Stomach (tissue), 4 donors: ENCODE data around the gene DNMT3B.

Experiments
- CTCF ChIP-seq, 7 experiments: fragments of 450-650 bp in 4 of 7; fragments of 200-600 bp in 3 of 7; sonication (generic) in 3 of 7; IDR thresholded peaks; one replicate each; pipeline ENCODE4 v1.5.1; 2016 to 2019; ENCODE audit warnings: antibody characterized with exemption in 7 of 7, control low read depth in 2 of 7, mild to moderate bottlenecking in 1 of 7
- POLR2A ChIP-seq, 4 donors: fragments of 450-650 bp; IDR thresholded peaks; one replicate each; pipeline ENCODE4 v1.6.1; 2016; ENCODE audit warnings: antibody characterized with exemption in 4 of 4, control low read depth in 2 of 4, mild to moderate bottlenecking in 1 of 4, moderate library complexity in 1 of 4
- POLR2AphosphoS5 ChIP-seq, 3 donors: sonication (generic); formaldehyde crosslinking; IDR thresholded peaks; one replicate each; pipeline ENCODE4 v1.6.1; 2016; ENCODE audit warnings: antibody characterized with exemption in 3 of 3

- TF ChIP-seq CTCF (IDR thresholded peaks at IDR 0.05) (no peak), POLR2AphosphoS5 (IDR thresholded peaks at IDR 0.05) (peak in 2 of 3 donors; percentile 50 to 52), POLR2A (IDR thresholded peaks at IDR 0.05) (no peak)
Measured at GRCh38 chr20:32743237-32744112, 18.7 kb upstream of the DNMT3B start, which contains the start of gene COMMD7.
